ENCODE measurements around the gene ANXA5. TPM values are rescaled to one million over a fixed set of nuclear protein-coding genes. Genes with fewer than 3 reads are reported as not detected.

The ANXA5 gene
- total RNA-seq, 1 donor: 1,166 TPM

GRCh38 chr4:121684016-121684415 lies 12.8 kb downstream of the ANXA5 start:
- Histone ChIP-seq H3K27me3 (ENCODE audit: insufficient read depth, low read length) (no peaks in the 10 kb centered on the region), H2AFZ (ENCODE audit: low read length) (no peak overlapping the region), H3K36me3 (ENCODE audit: insufficient read depth, low read length) (peaks cover 90% of the 10 kb centered on the region), H3K4me1 (ENCODE audit: insufficient read depth, low read length) (peaks cover 14% of the 10 kb centered on the region), H3K4me2 (ENCODE audit: insufficient read depth, low read length) (no peak overlapping the region), H4K20me1 (ENCODE audit: insufficient read depth, low read length) (peaks cover 45% of the 10 kb centered on the region), H3K9me3 (ENCODE audit: low read depth, low read length) (no peaks in the 10 kb centered on the region), H3K27ac (ENCODE audit: low read depth, low read length) (no peak overlapping the region), H3K79me2 (ENCODE audit: insufficient read depth, low read length) (peaks cover 95% of the 10 kb centered on the region), H3K4me3 (ENCODE audit: insufficient read depth, low read length) (no peak overlapping the region)
- TF ChIP-seq, protein P1, sequence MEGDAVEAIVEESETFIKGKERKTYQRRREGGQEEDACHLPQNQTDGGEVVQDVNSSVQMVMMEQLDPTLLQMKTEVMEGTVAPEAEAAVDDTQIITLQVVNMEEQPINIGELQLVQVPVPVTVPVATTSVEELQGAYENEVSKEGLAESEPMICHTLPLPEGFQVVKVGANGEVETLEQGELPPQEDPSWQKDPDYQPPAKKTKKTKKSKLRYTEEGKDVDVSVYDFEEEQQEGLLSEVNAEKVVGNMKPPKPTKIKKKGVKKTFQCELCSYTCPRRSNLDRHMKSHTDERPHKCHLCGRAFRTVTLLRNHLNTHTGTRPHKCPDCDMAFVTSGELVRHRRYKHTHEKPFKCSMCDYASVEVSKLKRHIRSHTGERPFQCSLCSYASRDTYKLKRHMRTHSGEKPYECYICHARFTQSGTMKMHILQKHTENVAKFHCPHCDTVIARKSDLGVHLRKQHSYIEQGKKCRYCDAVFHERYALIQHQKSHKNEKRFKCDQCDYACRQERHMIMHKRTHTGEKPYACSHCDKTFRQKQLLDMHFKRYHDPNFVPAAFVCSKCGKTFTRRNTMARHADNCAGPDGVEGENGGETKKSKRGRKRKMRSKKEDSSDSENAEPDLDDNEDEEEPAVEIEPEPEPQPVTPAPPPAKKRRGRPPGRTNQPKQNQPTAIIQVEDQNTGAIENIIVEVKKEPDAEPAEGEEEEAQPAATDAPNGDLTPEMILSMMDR (IDR thresholded peaks at IDR 0.05; ENCODE audit: extremely low read depth, low read depth, low read length): no peak
- no peak for DNase-seq (ENCODE audit: insufficient read length, low spot score, missing footprints)

DNA sequence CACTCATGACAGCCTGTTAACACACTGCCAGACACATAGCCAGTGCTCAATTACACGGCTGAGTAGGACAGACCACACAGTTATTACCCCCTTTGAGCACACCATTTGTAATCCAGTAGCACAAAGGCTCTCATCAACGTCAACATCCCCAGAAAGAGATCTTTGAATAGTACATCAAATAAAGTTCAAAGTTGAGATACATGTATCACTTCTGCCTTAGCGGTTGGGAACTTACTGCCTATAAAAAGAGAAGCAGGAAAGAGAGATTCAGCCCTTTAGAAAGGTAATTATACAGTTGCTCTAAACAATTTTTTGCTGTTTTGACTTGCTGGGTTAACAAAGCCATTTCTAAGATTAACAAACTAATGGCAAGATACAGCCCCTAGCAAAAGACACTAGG lies 16.2 kb downstream of the ANXA5 start:
- Histone ChIP-seq H3K27me3 (ENCODE audit: insufficient read depth, low read length) (no peaks in the 10 kb centered on the region), H3K9me3 (ENCODE audit: low read depth, low read length) (no peaks in the 10 kb centered on the region), H3K36me3 (ENCODE audit: insufficient read depth, low read length) (peaks cover 94% of the 10 kb centered on the region), H2AFZ (ENCODE audit: low read length) (no peak overlapping the region), H4K20me1 (ENCODE audit: insufficient read depth, low read length) (peaks cover 24% of the 10 kb centered on the region), H3K27ac (ENCODE audit: low read depth, low read length) (no peak overlapping the region), H3K4me2 (ENCODE audit: insufficient read depth, low read length) (no peak overlapping the region), H3K4me1 (ENCODE audit: insufficient read depth, low read length) (peaks cover 4% of the 10 kb centered on the region), H3K4me3 (ENCODE audit: insufficient read depth, low read length) (no peak overlapping the region), H3K79me2 (ENCODE audit: insufficient read depth, low read length) (peaks cover 89% of the 10 kb centered on the region)
- DNase-seq (ENCODE audit: insufficient read length, low spot score, missing footprints): no peak
- TF ChIP-seq, protein P1 (IDR thresholded peaks at IDR 0.05; ENCODE audit: extremely low read depth, low read depth, low read length): no peak

GRCh38 chr4:121679951-121680350 lies 16.8 kb downstream of the ANXA5 start:
- H3K79me2 ChIP-seq (ENCODE audit: insufficient read depth, low read length): peaks cover 89% of the 10 kb centered on the region
- no peaks in the 10 kb centered on the region for H3K27me3 ChIP-seq (ENCODE audit: insufficient read depth, low read length)
- peaks cover 95% of the 10 kb centered on the region for H3K36me3 ChIP-seq (ENCODE audit: insufficient read depth, low read length)
- peak overlapping the region; percentile 13 for H3K27ac ChIP-seq (ENCODE audit: low read depth, low read length)
- TF ChIP-seq, protein P1 (IDR thresholded peaks at IDR 0.05; ENCODE audit: extremely low read depth, low read depth, low read length): no peak
- no peak for DNase-seq (ENCODE audit: insufficient read length, low spot score, missing footprints)
- no peak overlapping the region for H2AFZ ChIP-seq (ENCODE audit: low read length)
- peaks cover 4% of the 10 kb centered on the region for H3K4me1 ChIP-seq (ENCODE audit: insufficient read depth, low read length)
- H3K9me3 ChIP-seq (ENCODE audit: low read depth, low read length): no peaks in the 10 kb centered on the region
- H4K20me1 ChIP-seq (ENCODE audit: insufficient read depth, low read length): peaks cover 19% of the 10 kb centered on the region
- H3K4me3 ChIP-seq (ENCODE audit: insufficient read depth, low read length): no peak overlapping the region
- no peak overlapping the region for H3K4me2 ChIP-seq (ENCODE audit: insufficient read depth, low read length)

DNA sequence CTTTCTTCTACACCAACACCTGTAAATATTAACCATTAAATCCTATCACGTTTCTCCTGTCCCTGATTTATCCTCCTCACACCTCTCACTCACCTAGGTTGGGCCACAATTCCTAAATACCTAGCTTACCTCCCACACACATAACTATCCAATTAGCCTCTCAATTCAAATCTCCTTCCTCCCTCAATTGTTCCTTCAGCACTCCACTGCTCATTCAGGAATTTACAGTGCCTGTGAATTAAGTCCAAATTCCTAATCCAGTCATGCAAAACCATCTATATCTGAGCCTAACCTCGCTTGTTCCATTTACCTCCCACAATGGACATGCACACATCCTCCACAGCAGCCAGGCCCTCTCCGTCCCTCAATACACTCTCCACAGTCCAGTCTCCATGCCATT lies 17.5 kb downstream of the ANXA5 start:
- TF ChIP-seq, protein P1 (IDR thresholded peaks at IDR 0.05; ENCODE audit: extremely low read depth, low read depth, low read length): no peak
- H3K79me2 ChIP-seq (ENCODE audit: insufficient read depth, low read length): peaks cover 91% of the 10 kb centered on the region
- H3K27me3 ChIP-seq (ENCODE audit: insufficient read depth, low read length): no peaks in the 10 kb centered on the region
- H3K4me2 ChIP-seq (ENCODE audit: insufficient read depth, low read length): no peak overlapping the region
- H3K4me3 ChIP-seq (ENCODE audit: insufficient read depth, low read length): no peak overlapping the region
- H2AFZ ChIP-seq (ENCODE audit: low read length): no peak overlapping the region
- H3K36me3 ChIP-seq (ENCODE audit: insufficient read depth, low read length): peaks cover 97% of the 10 kb centered on the region
- no peak overlapping the region for H3K27ac ChIP-seq (ENCODE audit: low read depth, low read length)
- DNase-seq (ENCODE audit: insufficient read length, low spot score, missing footprints): no peak
- no peaks in the 10 kb centered on the region for H3K9me3 ChIP-seq (ENCODE audit: low read depth, low read length)
- H3K4me1 ChIP-seq (ENCODE audit: insufficient read depth, low read length): peaks cover 4% of the 10 kb centered on the region
- peaks cover 19% of the 10 kb centered on the region for H4K20me1 ChIP-seq (ENCODE audit: insufficient read depth, low read length)

Data from osteoblast (primary cell).